ENCODE results near the gene MCF2L.

DNA sequence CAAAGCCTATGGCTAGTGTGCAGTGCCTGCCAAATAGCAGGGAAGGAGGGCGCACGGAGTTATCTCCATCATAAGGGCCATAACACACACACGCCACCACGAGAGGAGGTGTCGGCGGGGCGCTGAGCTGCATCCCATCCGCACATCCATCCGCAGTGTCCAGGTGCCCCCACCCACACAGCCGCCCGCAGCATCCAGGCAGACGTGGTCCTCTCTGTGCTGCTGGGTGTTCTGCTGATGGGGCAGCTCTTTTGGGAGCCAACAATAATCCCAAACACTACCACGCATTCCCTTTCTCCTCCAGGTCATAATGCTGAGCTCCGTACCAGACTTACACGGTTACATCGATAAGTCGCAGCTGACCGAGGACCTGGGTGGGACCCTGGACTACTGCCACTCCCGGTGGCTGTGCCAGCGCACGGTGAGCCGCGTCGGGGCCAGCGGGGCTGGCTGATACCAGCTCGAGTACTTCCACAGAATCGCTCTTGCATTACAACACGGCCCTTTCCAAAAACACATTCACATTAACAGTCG lies 95.1 kb downstream of the MCF2L start:
- TF ChIP-seq, protein P1, sequence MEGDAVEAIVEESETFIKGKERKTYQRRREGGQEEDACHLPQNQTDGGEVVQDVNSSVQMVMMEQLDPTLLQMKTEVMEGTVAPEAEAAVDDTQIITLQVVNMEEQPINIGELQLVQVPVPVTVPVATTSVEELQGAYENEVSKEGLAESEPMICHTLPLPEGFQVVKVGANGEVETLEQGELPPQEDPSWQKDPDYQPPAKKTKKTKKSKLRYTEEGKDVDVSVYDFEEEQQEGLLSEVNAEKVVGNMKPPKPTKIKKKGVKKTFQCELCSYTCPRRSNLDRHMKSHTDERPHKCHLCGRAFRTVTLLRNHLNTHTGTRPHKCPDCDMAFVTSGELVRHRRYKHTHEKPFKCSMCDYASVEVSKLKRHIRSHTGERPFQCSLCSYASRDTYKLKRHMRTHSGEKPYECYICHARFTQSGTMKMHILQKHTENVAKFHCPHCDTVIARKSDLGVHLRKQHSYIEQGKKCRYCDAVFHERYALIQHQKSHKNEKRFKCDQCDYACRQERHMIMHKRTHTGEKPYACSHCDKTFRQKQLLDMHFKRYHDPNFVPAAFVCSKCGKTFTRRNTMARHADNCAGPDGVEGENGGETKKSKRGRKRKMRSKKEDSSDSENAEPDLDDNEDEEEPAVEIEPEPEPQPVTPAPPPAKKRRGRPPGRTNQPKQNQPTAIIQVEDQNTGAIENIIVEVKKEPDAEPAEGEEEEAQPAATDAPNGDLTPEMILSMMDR (IDR thresholded peaks at IDR 0.05), result no peak
- TF ChIP-seq ZFP36 (IDR thresholded peaks at IDR 0.05; ENCODE audit: borderline replicate concordance, partially characterized antibody) (no peak), RFX5 (IDR thresholded peaks at IDR 0.05) (no peak), POLR2A (IDR thresholded peaks at IDR 0.05; ENCODE audit: low read length) (no peak), PHF8 (IDR thresholded peaks at IDR 0.05; ENCODE audit: borderline replicate concordance, low read depth) (no peak), JUN (IDR thresholded peaks at IDR 0.05) (no peak), TP53 (CRISPR knock-in tag; IDR thresholded peaks at IDR 0.05) (no peak), RAD21 (conservative IDR thresholded peaks at IDR 0.05 in 1 of 2, IDR thresholded peaks at IDR 0.05 in 1 of 2) (no peak), EP300 (IDR thresholded peaks at IDR 0.05) (no peak), BHLHE40 (IDR thresholded peaks at IDR 0.05; ENCODE audit: low read depth, low read length) (no peak)
- TF ChIP-seq, protein P2, sequence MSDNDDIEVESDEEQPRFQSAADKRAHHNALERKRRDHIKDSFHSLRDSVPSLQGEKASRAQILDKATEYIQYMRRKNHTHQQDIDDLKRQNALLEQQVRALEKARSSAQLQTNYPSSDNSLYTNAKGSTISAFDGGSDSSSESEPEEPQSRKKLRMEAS (IDR thresholded peaks at IDR 0.05), result no peak

Data from A549 (cell line).